ENCODE data around the gene TRAF2. TPM values are rescaled to one million over a fixed set of nuclear protein-coding genes. Genes with fewer than 3 reads are reported as not detected.

TRAF2 gene
- total and polyA plus RNA-seq, 2 of the 13 experiments (the other 11 are each of a cell fraction or from before 2014, with no cell fraction given): 12.4 to 13.6 TPM

- TF ChIP-seq, protein P1, sequence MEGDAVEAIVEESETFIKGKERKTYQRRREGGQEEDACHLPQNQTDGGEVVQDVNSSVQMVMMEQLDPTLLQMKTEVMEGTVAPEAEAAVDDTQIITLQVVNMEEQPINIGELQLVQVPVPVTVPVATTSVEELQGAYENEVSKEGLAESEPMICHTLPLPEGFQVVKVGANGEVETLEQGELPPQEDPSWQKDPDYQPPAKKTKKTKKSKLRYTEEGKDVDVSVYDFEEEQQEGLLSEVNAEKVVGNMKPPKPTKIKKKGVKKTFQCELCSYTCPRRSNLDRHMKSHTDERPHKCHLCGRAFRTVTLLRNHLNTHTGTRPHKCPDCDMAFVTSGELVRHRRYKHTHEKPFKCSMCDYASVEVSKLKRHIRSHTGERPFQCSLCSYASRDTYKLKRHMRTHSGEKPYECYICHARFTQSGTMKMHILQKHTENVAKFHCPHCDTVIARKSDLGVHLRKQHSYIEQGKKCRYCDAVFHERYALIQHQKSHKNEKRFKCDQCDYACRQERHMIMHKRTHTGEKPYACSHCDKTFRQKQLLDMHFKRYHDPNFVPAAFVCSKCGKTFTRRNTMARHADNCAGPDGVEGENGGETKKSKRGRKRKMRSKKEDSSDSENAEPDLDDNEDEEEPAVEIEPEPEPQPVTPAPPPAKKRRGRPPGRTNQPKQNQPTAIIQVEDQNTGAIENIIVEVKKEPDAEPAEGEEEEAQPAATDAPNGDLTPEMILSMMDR (CRISPR knock-in tag; IDR thresholded peaks at IDR 0.05): peak; percentile 36
- no peak for TF ChIP-seq NBN (conservative IDR thresholded peaks at IDR 0.05)
- TF ChIP-seq, protein P2, sequence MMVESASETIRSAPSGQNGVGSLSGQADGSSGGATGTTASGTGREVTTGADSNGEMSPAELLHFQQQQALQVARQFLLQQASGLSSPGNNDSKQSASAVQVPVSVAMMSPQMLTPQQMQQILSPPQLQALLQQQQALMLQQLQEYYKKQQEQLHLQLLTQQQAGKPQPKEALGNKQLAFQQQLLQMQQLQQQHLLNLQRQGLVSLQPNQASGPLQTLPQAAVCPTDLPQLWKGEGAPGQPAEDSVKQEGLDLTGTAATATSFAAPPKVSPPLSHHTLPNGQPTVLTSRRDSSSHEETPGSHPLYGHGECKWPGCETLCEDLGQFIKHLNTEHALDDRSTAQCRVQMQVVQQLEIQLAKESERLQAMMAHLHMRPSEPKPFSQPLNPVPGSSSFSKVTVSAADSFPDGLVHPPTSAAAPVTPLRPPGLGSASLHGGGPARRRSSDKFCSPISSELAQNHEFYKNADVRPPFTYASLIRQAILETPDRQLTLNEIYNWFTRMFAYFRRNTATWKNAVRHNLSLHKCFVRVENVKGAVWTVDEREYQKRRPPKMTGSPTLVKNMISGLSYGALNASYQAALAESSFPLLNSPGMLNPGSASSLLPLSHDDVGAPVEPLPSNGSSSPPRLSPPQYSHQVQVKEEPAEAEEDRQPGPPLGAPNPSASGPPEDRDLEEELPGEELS (CRISPR knock-in tag; IDR thresholded peaks at IDR 0.05): no peak
- TF ChIP-seq, protein P3, sequence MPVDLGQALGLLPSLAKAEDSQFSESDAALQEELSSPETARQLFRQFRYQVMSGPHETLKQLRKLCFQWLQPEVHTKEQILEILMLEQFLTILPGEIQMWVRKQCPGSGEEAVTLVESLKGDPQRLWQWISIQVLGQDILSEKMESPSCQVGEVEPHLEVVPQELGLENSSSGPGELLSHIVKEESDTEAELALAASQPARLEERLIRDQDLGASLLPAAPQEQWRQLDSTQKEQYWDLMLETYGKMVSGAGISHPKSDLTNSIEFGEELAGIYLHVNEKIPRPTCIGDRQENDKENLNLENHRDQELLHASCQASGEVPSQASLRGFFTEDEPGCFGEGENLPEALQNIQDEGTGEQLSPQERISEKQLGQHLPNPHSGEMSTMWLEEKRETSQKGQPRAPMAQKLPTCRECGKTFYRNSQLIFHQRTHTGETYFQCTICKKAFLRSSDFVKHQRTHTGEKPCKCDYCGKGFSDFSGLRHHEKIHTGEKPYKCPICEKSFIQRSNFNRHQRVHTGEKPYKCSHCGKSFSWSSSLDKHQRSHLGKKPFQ (CRISPR knock-in tag; IDR thresholded peaks at IDR 0.05; ENCODE audit: insufficient replicate concordance): peak; percentile 72
- no peak for TF ChIP-seq POLR2A (IDR thresholded peaks at IDR 0.05; ENCODE audit: insufficient read depth in 1 of 2, low read depth in 2 of 2, low read length in 2 of 2)
- TF ChIP-seq ZNF17 (CRISPR knock-in tag; IDR thresholded peaks at IDR 0.05): no peak
- TF ChIP-seq ZMYM4 (CRISPR knock-in tag; IDR thresholded peaks at IDR 0.05): no peak
- TF ChIP-seq, protein P4, sequence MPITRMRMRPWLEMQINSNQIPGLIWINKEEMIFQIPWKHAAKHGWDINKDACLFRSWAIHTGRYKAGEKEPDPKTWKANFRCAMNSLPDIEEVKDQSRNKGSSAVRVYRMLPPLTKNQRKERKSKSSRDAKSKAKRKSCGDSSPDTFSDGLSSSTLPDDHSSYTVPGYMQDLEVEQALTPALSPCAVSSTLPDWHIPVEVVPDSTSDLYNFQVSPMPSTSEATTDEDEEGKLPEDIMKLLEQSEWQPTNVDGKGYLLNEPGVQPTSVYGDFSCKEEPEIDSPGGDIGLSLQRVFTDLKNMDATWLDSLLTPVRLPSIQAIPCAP (CRISPR knock-in tag; IDR thresholded peaks at IDR 0.05; ENCODE audit: low read depth): no peak
- TF ChIP-seq, protein P5, sequence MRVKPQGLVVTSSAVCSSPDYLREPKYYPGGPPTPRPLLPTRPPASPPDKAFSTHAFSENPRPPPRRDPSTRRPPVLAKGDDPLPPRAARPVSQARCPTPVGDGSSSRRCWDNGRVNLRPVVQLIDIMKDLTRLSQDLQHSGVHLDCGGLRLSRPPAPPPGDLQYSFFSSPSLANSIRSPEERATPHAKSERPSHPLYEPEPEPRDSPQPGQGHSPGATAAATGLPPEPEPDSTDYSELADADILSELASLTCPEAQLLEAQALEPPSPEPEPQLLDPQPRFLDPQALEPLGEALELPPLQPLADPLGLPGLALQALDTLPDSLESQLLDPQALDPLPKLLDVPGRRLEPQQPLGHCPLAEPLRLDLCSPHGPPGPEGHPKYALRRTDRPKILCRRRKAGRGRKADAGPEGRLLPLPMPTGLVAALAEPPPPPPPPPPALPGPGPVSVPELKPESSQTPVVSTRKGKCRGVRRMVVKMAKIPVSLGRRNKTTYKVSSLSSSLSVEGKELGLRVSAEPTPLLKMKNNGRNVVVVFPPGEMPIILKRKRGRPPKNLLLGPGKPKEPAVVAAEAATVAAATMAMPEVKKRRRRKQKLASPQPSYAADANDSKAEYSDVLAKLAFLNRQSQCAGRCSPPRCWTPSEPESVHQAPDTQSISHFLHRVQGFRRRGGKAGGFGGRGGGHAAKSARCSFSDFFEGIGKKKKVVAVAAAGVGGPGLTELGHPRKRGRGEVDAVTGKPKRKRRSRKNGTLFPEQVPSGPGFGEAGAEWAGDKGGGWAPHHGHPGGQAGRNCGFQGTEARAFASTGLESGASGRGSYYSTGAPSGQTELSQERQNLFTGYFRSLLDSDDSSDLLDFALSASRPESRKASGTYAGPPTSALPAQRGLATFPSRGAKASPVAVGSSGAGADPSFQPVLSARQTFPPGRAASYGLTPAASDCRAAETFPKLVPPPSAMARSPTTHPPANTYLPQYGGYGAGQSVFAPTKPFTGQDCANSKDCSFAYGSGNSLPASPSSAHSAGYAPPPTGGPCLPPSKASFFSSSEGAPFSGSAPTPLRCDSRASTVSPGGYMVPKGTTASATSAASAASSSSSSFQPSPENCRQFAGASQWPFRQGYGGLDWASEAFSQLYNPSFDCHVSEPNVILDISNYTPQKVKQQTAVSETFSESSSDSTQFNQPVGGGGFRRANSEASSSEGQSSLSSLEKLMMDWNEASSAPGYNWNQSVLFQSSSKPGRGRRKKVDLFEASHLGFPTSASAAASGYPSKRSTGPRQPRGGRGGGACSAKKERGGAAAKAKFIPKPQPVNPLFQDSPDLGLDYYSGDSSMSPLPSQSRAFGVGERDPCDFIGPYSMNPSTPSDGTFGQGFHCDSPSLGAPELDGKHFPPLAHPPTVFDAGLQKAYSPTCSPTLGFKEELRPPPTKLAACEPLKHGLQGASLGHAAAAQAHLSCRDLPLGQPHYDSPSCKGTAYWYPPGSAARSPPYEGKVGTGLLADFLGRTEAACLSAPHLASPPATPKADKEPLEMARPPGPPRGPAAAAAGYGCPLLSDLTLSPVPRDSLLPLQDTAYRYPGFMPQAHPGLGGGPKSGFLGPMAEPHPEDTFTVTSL (CRISPR knock-in tag; IDR thresholded peaks at IDR 0.05; ENCODE audit: borderline replicate concordance): no peak
- no peak for TF ChIP-seq ZFP36L1 (CRISPR knock-in tag; IDR thresholded peaks at IDR 0.05)
These were observed 5.7 kb upstream of the TRAF2 start (continued) for GRCh38 chr9:136880651-136881050.
